HG03460 (cell line): ENCODE results near the gene OPA3.

Experiments used
- ATAC-seq: cut with Tn5 transposase; IDR thresholded peaks from one replicate; pipeline ENCODE4 v1.9.1; 2021; ENCODE audit not compliant: unreplicated experiment

OPA3 gene

DNA sequence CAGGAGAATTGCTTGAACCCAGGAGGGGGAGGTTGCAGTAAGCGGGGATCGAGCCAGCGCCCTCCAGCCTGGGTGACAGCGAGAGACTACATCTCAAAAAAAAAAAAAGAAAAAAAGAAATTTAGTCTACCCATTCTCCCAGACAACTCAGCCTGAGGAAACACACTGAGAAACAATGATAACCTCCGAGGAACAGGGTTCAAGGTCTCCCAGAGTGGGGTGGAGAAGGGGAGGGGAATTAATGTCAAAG lies 78.7 kb downstream of the OPA3 start:
- ATAC-seq, result no peak

DNA sequence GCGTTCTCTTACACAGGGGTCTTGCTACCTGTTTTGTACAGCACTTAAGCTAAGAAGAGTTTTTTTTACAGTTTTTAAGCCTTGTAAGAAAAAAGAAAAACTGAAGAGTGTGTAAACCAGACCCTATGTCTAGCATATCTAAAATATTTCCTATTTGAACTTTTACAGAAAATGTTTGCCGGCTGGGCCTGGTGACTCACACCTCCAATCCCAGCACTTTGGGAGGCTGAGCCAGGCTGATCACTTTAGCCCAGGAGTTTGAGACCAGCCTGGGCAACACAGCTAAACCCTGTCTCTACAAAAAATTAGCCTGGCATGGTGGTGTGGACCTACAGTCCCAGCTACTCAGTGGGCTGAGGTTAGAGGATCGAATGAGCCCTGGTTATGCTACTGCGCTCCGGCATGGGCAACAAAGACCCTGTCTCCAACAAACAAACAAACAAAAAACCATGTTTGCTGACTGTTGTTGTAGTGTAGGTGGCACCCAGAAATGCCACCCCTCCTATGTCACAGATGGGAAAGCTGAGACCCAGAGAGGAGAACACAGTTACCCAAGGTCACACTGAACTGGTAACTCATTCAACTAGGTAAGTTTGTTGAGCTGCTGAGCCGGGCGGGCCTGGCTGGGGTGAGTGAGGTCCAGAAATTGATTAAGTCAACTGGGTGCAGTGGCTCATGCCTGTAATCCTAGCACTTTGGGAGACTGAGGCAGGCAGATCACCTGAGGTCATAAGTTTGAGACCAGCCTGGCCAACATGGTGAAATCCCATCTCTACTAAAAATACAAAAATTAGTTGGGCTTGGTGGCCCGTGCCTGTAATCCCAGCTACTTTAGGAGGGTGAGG lies 79.2 kb downstream of the OPA3 start:
- no peak for ATAC-seq

DNA sequence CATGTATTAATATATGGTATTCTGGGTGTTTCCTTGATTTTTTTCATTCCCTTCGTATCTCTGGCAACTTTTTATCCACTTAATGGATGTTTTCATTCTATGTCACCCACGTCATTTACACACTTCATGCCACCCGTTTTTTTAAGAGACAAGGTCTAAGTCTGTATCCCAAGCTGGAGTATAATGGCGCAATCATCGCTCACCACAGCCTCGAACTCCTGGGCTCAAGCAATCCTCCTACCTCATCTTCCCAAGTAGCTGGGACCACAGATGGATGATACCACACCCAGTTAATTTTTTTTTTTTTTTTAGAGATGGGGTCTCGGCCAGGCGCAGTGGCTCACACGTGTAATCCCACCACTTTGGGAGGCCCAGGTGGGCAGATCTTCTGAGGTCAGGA lies 80.7 kb downstream of the OPA3 start:
- no peak for ATAC-seq

DNA sequence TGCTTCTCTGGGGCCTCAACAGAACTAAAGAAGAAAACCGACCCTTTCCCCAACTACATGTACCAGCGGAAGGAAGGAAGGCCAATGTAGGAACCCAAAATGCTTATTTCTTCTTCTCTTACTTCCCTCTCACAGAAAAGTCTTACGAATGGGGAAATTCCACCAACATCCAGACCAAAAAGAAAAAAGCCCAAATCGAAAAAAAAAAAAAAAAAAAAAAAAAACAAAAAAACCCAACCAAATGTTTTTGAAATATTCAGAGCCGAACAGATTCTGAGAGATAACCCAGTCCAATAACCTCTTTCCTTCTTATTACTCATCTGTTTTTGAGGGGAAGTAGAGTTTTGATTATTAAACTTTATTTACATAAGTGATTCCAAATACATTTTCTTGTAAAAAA lies 82.5 kb downstream of the OPA3 start:
- no peak for ATAC-seq

DNA sequence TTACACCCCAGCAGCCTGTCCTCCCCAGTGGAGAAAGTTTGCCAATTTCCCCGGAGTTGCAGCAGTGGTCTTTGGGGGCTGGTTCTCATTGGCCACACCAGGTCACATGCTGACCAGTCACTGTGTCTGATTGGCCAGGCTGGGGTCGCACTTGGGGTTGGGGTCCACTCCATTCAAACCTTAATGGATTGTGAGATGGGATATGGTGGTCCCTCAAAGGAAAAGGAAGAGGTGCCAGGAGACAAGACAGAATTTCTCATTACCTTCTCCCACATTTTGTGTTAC lies 82.9 kb downstream of the OPA3 start:
- ATAC-seq, result no peak

DNA sequence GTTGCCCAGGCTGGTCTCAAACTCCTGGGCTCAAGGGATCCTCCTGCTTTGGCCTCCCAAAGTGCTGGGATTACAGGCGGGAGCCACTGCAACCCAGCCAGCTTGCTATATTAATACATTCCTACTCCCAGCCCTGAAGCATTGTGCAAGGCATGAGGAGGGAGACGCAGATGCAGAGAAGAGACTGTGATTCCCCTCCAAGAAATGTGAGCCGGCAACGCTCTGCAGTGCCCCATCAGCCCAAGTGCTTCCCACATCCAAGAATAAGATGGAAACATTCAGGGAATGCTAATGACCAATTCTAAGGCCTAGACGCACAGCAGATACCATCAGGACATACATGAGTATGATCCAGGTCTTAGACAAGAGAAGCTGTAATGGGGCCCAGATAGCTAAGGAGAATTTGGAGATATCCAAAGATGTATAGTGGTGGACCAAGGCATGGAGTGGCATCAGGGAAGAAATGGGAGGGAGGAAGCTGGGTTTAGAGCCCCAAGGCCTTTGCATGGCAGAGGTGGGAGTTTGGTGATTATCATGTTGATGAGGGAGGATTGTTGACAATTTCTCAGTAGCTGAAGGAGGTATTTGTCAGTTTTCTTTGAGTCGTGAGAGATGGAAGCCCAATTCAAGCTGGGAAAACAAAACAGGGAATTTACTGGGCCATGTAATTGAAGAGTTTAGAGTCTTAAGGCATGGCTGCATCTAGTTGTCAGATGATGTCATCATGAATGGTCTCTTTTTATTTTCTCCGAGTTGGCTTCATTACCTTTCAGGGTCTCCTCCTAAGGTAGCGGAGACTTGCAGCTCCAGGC lies 83.5 kb downstream of the OPA3 start:
- no peak for ATAC-seq

DNA sequence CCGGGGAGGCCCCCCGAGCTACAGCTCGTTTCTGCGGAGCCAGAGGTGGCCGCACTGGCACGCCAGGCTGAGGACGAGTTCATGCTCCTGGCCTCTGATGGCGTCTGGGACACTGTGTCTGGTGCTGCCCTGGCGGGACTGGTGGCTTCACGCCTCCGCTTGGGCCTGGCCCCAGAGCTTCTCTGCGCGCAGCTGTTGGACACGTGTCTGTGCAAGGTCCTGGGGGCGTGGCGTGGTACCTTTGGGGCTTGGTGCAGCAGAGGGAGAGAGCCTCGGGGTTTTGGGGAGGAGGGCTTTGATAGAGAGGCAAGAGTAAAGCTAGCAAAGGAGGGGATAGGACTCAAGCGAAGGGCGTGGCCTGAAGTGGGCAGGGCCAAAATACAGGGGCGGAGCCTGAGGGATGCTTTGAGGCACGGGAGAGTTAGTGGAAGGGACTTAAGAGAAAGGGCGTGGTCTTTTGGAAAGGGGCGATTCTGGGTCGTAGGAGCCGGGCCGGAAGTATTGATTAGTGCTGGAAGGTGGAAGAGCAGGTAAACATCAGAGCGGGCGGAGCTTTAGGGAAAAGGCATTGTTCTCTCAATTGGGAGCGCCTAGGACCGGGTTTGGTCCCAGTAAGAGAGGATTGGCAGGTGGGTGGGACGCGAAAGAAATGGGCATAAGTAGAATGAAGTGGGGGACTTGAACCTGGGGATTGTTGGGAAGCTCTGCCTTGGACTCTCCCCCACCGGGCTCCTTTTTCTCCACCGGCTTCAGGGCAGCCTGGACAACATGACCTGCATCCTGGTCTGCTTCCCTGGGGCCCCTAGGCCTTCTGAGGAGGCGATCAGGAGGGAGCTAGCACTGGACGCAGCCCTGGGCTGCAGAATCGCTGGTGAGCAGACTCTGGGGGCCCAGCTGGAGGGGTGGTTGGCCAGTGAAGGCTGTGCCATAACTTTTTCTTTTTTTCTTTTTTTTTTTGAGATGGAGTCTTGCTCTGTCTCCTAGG lies 85.1 kb downstream of the OPA3 start:
- no peak for ATAC-seq

DNA sequence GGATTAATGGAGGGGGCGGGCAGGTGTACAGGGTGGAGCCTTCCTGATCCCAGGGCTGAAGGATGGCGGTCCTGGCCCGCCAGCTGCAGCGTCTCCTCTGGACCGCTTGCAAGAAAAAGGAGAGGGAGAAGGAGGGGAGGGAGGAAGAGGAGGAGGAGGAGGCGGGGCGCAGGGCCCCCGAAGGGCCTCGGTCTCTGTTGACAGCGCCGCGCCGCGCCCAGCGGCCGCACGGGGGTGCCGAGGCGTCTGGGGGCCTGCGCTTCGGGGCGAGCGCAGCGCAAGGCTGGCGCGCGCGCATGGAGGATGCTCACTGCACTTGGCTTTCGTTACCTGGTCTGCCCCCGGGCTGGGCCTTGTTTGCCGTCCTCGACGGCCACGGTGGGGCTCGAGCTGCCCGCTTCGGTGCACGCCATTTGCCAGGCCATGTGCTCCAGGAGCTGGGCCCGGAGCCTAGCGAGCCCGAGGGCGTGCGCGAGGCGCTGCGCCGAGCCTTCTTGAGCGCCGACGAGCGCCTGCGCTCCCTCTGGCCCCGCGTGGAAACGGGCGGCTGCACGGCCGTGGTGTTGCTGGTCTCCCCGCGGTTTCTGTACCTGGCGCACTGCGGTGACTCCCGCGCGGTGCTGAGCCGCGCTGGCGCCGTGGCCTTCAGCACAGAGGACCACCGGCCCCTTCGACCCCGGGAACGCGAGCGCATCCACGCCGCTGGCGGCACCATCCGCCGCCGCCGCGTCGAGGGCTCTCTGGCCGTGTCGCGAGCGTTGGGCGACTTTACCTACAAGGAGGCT lies 86.0 kb downstream of the OPA3 start, which contains the start of gene PPM1N:
TSS of gene PPM1N (plus strand) at position 33 of the 785 bp plus-strand sequence. CDS start at position 63, 30 bp downstream.
- ATAC-seq, result no peak

DNA sequence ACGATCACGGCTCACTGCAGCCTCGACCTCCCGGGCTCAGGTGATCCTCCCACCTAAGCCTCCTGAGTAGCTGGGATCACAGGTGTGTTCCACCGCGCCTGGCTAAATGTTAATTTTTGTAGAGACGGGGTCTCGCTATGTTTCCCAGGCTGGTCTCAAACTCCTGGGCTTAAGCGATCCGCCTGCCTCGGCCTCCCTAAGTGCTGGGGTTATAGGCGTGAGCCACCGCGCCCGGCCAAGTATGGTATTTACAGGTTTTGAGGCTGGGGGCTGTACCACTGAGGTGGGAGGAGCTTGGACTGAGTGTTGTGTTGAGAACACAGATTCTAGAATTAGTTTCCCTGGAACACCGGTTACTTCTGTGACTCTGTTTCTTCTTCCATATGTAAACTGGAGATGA lies 86.8 kb downstream of the OPA3 start:
- ATAC-seq, result no peak

DNA sequence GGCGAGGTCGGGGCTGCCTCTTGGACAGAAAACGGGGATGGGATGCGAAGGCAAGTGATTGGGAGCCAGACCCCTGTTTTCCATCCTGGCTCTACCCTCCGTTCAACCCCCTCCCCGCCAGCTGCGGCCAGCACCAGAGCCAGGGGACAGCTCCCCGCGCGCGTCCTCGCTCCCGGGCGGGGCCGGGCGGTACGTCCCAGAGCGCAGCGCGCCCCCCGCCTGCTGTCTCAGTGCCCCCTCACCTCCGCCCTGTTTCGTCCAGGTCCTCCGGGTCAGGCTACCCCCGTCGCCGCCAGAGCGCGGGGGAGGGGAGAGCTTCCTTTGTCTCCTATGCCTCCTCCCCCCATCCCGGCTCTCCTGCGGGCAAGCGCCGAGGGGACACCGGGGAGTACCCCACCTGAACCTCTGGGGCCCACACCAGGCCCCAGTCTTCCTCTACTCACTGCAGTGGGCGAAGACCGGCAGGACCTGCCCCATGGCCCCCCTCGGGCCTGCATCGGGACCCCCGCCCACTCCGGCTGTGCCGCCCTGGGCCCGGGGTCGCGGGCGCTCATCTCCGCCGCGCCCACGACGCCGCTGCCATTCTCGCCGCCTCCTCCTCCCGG lies 88.2 kb downstream of the OPA3 start:
- ATAC-seq, result peak; percentile 21

DNA sequence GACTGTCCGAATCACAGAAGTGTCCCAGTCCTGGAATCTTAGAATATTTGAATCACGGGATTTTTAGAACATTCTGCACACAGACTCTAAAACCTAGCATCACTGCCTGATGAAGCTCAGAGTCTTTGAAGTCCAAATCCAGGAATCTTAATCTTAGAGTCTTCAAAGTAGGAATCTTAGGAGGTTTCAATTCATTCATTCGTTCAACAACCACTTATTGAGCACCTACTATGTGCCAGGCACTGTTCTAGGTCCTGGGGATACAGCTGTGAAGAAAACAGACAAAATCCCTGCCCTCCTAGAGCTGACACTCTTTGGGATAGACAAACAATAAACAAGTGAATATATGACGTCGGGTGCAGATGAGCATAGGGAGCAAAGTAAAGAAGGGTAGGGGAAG lies 89.4 kb downstream of the OPA3 start:
- no peak for ATAC-seq

DNA sequence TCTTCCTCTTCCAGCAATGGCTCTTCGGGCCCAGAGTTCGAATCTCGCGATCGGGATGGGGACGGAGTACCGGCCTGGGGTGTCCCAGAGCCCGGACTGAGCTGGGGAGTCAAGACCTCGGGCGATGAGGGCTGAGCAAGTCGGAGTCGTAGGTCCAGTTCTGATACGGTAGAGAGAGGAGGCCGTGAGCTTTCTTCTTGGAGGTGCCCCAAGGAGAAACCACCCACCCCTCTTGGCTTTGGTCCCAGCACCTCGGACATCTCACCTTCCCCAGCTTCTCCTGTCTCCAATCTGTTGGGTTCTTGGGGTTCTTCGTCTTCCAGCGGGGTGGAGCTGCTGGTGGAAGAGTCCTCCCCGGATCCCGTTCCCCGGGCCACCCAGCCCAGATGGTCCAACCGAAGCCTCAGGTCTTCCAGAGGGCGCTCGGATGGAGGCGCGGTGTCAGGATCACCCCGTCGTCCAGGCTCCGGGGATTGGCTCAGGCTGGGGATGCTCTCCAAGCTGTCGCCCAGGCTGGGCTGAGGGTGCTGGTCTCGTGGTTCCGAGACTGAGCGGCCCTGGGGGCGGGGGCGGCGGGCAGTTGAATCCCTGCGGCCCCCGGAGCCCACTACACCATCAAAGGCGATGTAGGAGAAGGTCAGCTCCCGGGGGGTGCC lies 90.2 kb downstream of the OPA3 start:
- no peak for ATAC-seq

DNA sequence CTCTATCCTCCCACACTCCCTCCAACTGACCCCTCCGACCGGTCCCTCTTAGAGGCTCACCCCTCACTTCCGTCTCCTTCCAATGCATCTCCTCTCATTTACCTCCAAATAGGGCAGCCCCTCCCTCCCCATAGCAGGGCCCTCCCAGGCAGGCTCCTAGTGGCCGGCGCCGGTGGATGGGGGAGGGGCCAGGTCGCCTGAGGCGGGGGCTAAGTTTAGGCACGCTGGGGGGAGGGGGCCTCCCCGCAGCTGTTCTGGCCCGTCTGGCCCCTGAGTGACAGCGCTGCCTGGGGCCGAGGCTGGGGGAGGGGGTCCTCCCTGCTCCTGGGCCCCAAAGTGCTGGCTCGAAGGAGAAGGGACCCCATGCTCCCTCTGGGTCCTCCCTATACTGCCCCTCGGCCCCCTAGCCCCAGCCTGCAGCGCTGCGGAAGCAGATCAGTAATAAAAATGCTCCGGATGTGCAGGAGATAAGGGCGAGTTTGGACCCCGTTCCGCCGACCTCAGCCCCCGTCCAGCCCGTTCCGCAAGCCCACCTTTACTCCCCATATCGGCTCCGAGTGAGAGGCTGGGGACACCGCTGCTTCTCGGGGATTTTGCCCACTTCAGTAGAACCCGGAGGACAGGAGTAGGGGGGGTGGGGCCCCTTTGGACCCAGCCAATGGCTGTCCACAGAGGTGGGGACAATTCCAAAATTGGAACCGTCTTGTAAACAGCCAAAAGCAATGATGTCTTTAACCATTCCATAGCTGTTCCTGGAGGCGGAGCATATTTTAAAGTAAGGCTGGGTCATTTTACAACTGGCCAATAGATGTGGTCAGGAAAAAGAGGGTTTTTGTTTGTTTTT lies 91.8 kb downstream of the OPA3 start:
- no peak for ATAC-seq

DNA sequence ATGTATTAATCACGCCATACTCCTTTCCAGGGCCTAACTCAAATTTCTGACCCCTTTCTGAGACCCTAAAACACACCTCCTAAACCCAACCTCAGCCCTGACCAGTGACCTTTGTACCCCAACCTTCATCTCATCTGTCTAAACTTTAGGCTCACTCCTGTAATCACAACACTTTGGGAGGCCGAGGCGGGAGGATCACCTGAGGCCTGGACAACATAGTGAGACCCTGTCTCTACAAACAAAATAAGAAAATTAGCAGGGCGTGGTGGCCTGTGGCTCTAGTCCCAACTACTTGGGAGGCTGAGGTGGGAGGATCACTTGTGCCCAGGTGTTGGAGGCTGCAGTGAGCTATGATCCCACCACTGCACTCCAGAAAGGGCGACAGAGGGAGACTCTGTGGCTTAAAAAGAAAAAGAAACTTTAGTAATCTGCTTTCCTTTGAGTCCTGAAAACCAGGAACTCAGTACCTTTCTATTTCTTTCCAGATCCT lies 92.4 kb downstream of the OPA3 start:
- no peak for ATAC-seq

DNA sequence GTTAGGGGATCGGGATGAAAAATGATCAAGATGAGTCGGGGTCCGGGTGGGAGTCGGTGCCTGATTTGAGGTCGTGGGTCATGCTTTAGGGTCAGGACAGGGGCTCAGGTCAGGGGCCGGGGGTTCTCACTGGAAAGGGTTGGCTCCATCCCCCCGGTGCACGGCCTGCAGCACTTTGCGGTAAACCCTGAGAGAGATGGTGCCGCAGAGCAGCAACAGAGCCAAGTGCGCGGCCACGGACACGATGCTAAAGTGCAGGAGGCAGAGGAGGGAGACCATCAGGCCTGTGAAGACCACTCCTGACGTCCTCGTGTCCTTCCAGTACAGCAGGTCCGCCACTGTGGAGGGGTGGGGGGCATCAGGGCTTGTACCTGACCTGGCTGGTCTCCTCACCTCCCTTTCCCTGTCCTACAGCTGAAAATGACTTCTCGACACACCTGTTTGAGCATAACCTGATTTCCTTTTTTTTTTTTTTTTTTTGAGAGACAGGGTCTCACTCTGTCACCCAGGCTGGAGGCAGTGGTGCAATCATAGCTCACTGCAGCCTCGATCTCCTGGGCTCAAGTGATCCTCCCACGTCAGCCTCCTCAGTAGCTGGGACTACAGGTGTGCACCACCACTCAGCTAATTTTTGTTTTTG lies 95.3 kb downstream of the OPA3 start:
- ATAC-seq, result no peak

DNA sequence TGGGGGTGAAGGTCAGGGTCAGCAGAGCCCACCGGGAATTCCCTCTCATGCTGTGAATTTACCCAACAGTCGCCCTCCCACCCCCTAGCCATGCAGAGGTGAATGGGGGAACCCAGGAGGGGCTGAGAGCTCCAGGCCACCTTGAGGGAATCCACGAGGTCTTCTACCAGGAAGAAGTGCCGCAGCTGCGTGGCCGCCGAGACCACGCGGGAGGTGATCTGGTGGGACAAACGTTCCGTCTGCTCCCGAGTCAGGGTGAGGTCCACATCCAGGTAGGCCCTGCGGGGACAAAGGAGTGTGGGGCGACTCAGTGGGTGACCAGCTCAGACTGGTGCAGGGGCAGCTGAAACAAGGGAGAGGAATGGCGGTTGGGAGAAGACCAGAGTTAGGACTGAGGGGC lies 95.9 kb downstream of the OPA3 start:
- no peak for ATAC-seq

DNA sequence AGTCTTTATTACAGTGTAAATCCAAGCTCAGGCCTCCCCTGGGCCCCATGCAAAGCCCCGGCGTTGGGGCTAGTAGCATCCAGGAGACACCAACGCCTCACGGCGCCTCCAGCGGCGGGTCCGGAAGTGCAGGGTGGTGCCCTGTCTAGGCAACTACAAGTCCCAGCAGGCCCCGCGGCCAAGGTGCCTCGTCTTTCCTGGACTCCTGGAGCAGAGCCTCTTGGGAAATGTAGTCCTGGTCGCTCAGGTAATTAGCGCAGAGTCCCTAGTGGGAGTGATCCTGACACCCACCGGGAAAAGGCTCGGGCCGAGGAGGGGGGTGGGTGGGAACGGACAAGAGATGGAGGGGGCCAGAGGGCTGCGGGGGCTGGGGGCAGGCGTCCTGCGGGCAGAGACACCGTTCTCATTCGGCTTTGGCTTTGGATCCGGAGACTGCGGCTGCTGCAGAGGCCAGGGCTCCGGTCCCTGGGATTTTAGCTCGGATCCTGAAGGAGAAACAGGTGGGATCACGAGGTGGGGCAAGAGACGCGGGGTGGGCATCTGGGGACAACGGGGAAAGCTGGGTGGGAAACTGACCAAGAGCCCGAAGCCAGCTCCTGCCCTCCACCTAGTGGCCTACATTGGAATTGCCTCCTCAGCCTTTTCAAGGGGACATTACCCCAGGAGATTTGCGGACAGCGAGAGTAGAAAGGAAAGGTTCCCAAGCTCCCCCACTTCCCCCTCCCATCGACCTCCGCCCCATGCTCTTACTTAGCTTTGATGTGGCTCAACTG lies 99.1 kb downstream of the OPA3 start:
- ATAC-seq, result peak; percentile 86
